HG02943 (cell line): Measurements from ENCODE around the gene NUDT14.

Source experiments
- ATAC-seq: cut with Tn5 transposase; IDR thresholded peaks from one replicate; pipeline ENCODE4 v1.9.1; 2021; ENCODE audit warnings: mild to moderate bottlenecking, low read depth, moderate library complexity; ENCODE audit not compliant: unreplicated experiment

NUDT14 gene

GRCh38 chr14:105180592-105181548 is at the start of gene NUDT14:
NUDT14 (minus strand) TSS chr14:105181312; CDS start chr14:105181209, 103 bp downstream.
- peak; percentile 56 for ATAC-seq

- no peak for ATAC-seq
These were observed 48.1 kb upstream of the NUDT14 start for GRCh38 chr14:105229099-105229655.

- no peak for ATAC-seq
These were observed 47.5 kb upstream of the NUDT14 start for GRCh38 chr14:105228562-105228961.

GRCh38 chr14:105227346-105227745 is 46.2 kb upstream of the NUDT14 start:
- no peak for ATAC-seq

- ATAC-seq, result no peak
These were observed 45.1 kb upstream of the NUDT14 start for GRCh38 chr14:105226198-105226597.

GRCh38 chr14:105224845-105225570 is 43.9 kb upstream of the NUDT14 start:
- ATAC-seq, result no peak

- no peak for ATAC-seq
These were observed 42.8 kb upstream of the NUDT14 start for GRCh38 chr14:105223770-105224544.

GRCh38 chr14:105223260-105223659 is 42.1 kb upstream of the NUDT14 start:
- no peak for ATAC-seq

- ATAC-seq, result no peak
These were observed 40.6 kb upstream of the NUDT14 start for GRCh38 chr14:105221598-105222178.

- ATAC-seq, result no peak
These were observed 39.8 kb upstream of the NUDT14 start for GRCh38 chr14:105220699-105221597.

- no peak for ATAC-seq
These were observed 38.6 kb upstream of the NUDT14 start for GRCh38 chr14:105219753-105220152.

- no peak for ATAC-seq
These were observed 38.0 kb upstream of the NUDT14 start for GRCh38 chr14:105219043-105219612.

- ATAC-seq, result no peak
These were observed 37.5 kb upstream of the NUDT14 start for GRCh38 chr14:105218611-105219010.

- no peak for ATAC-seq
These were observed 36.7 kb upstream of the NUDT14 start for GRCh38 chr14:105217774-105218173.

GRCh38 chr14:105216490-105217247 is 35.6 kb upstream of the NUDT14 start:
- ATAC-seq, result no peak

- no peak for ATAC-seq
These were observed 34.5 kb upstream of the NUDT14 start for GRCh38 chr14:105215602-105216001.

- no peak for ATAC-seq
These were observed 33.3 kb upstream of the NUDT14 start for GRCh38 chr14:105214324-105214915.

- no peak for ATAC-seq
These were observed 32.2 kb upstream of the NUDT14 start for GRCh38 chr14:105213361-105213760.
